ENCODE data around the gene KRT7. TPM values are rescaled to one million over a fixed set of nuclear protein-coding genes. Genes with fewer than 3 reads are reported as not detected.

KRT7 gene
- total and polyA plus RNA-seq, 5 donors from 2014 or later, result 0.56 to 1.4 TPM; not detected in 3

GRCh38 chr12:52206304-52207040 lies 26.6 kb upstream of the KRT7 start:
- Histone ChIP-seq H3K4me1 (ENCODE audit: control insufficient read depth, insufficient read depth, low read length, poor library complexity, severe bottlenecking) (no peaks in the 10 kb centered on the region), H3K27me3 (ENCODE audit: control insufficient read depth, insufficient read depth, low read length) (peaks cover 2% of the 10 kb centered on the region), H3K27ac (ENCODE audit: insufficient read depth, low read length, poor library complexity, severe bottlenecking) (no peak overlapping the region), H3K9me3 (ENCODE audit: control insufficient read depth in 2 of 2, low read length in 2 of 2) (no peaks in the 10 kb centered on the region), H3K4me3 (ENCODE audit: low read depth, low read length) (no peak overlapping the region), H3K36me3 (ENCODE audit: control insufficient read depth, insufficient read depth, low read length) (no peaks in the 10 kb centered on the region)
- Mint-ChIP-seq H3K9me3 (peaks cover 0 to 2% (median 0%) of the 10 kb centered on the region in 7 donors), H3K36me3 (no peaks in the 10 kb centered on the region), H3K27ac (peak overlapping the region in 1 of 3 donors; percentile 49), H3K4me1 (peaks cover 0 to 5% (median 0%) of the 10 kb centered on the region in 4 donors), H3K27me3 (peaks cover 29% of the 10 kb centered on the region), H3K4me3 (no peak overlapping the region)
- no peak for DNase-seq
- ATAC-seq (ENCODE audit: low read depth in 2 of 2), result no peak

GRCh38 chr12:52207106-52207505 lies 25.9 kb upstream of the KRT7 start:
- H3K36me3 Mint-ChIP-seq, result no peaks in the 10 kb centered on the region
- Histone ChIP-seq H3K9me3 (ENCODE audit: control insufficient read depth in 2 of 2, low read length in 2 of 2) (no peaks in the 10 kb centered on the region), H3K4me1 (ENCODE audit: control insufficient read depth, insufficient read depth, low read length, poor library complexity, severe bottlenecking) (no peaks in the 10 kb centered on the region), H3K27me3 (ENCODE audit: control insufficient read depth, insufficient read depth, low read length) (peaks cover 2% of the 10 kb centered on the region), H3K27ac (ENCODE audit: insufficient read depth, low read length, poor library complexity, severe bottlenecking) (no peak overlapping the region), H3K4me3 (ENCODE audit: low read depth, low read length) (no peak overlapping the region), H3K36me3 (ENCODE audit: control insufficient read depth, insufficient read depth, low read length) (no peaks in the 10 kb centered on the region)
- no peak overlapping the region for H3K4me3 Mint-ChIP-seq
- ATAC-seq (ENCODE audit: low read depth in 2 of 2), result no peak
- peaks cover 0 to 2% (median 0%) of the 10 kb centered on the region in 7 donors for H3K9me3 Mint-ChIP-seq
- H3K27me3 Mint-ChIP-seq, result peaks cover 23% of the 10 kb centered on the region
- no peak for DNase-seq
- H3K4me1 Mint-ChIP-seq, result peaks cover 0 to 5% (median 0%) of the 10 kb centered on the region in 4 donors
- H3K27ac Mint-ChIP-seq, result peak overlapping the region in 2 of 3 donors; percentile 49 to 80

GRCh38 chr12:52207895-52208294 lies 25.1 kb upstream of the KRT7 start:
- H3K27ac ChIP-seq (ENCODE audit: insufficient read depth, low read length, poor library complexity, severe bottlenecking), result no peak overlapping the region
- ATAC-seq (ENCODE audit: low read depth in 2 of 2), result no peak
- Mint-ChIP-seq H3K36me3 (no peaks in the 10 kb centered on the region), H3K27me3 (peaks cover 22% of the 10 kb centered on the region), H3K9me3 (peaks cover 0 to 2% (median 0%) of the 10 kb centered on the region in 7 donors), H3K4me1 (peaks cover 0 to 2% (median 0%) of the 10 kb centered on the region in 4 donors), H3K4me3 (no peak overlapping the region), H3K27ac (no peak overlapping the region)
- H3K36me3 ChIP-seq (ENCODE audit: control insufficient read depth, insufficient read depth, low read length), result no peaks in the 10 kb centered on the region
- H3K27me3 ChIP-seq (ENCODE audit: control insufficient read depth, insufficient read depth, low read length), result peaks cover 1% of the 10 kb centered on the region
- H3K9me3 ChIP-seq (ENCODE audit: control insufficient read depth in 2 of 2, low read length in 2 of 2), result no peaks in the 10 kb centered on the region
- no peak overlapping the region for H3K4me3 ChIP-seq (ENCODE audit: low read depth, low read length)
- no peaks in the 10 kb centered on the region for H3K4me1 ChIP-seq (ENCODE audit: control insufficient read depth, insufficient read depth, low read length, poor library complexity, severe bottlenecking)
- no peak for DNase-seq

- Mint-ChIP-seq H3K36me3 (no peaks in the 10 kb centered on the region), H3K9me3 (no peaks in the 10 kb centered on the region), H3K27me3 (peaks cover 22% of the 10 kb centered on the region), H3K4me1 (no peaks in the 10 kb centered on the region), H3K27ac (peak overlapping the region in 1 of 3 donors; percentile 6), H3K4me3 (no peak overlapping the region)
- DNase-seq, result no peak
- Histone ChIP-seq H3K9me3 (ENCODE audit: control insufficient read depth in 2 of 2, low read length in 2 of 2) (no peaks in the 10 kb centered on the region), H3K36me3 (ENCODE audit: control insufficient read depth, insufficient read depth, low read length) (no peaks in the 10 kb centered on the region), H3K4me1 (ENCODE audit: control insufficient read depth, insufficient read depth, low read length, poor library complexity, severe bottlenecking) (no peaks in the 10 kb centered on the region), H3K27me3 (ENCODE audit: control insufficient read depth, insufficient read depth, low read length) (no peaks in the 10 kb centered on the region), H3K27ac (ENCODE audit: insufficient read depth, low read length, poor library complexity, severe bottlenecking) (no peak overlapping the region), H3K4me3 (ENCODE audit: low read depth, low read length) (no peak overlapping the region)
- no peak for ATAC-seq (ENCODE audit: low read depth in 2 of 2)
These were observed 24.4 kb upstream of the KRT7 start for GRCh38 chr12:52208424-52209165.

GRCh38 chr12:52209321-52209720 lies 23.7 kb upstream of the KRT7 start:
- no peak overlapping the region for H3K4me3 ChIP-seq (ENCODE audit: low read depth, low read length)
- Mint-ChIP-seq H3K36me3 (no peaks in the 10 kb centered on the region), H3K27ac (no peak overlapping the region), H3K4me3 (no peak overlapping the region), H3K27me3 (peaks cover 17% of the 10 kb centered on the region), H3K4me1 (peaks cover 0 to 2% (median 0%) of the 10 kb centered on the region in 4 donors), H3K9me3 (no peaks in the 10 kb centered on the region)
- H3K36me3 ChIP-seq (ENCODE audit: control insufficient read depth, insufficient read depth, low read length), result no peaks in the 10 kb centered on the region
- H3K9me3 ChIP-seq (ENCODE audit: control insufficient read depth in 2 of 2, low read length in 2 of 2), result no peaks in the 10 kb centered on the region
- no peak for ATAC-seq (ENCODE audit: low read depth in 2 of 2)
- no peak overlapping the region for H3K27ac ChIP-seq (ENCODE audit: insufficient read depth, low read length, poor library complexity, severe bottlenecking)
- H3K27me3 ChIP-seq (ENCODE audit: control insufficient read depth, insufficient read depth, low read length), result no peaks in the 10 kb centered on the region
- no peaks in the 10 kb centered on the region for H3K4me1 ChIP-seq (ENCODE audit: control insufficient read depth, insufficient read depth, low read length, poor library complexity, severe bottlenecking)
- DNase-seq, result no peak

- H3K9me3 ChIP-seq (ENCODE audit: control insufficient read depth in 2 of 2, low read length in 2 of 2), result no peaks in the 10 kb centered on the region
- no peak for DNase-seq
- Mint-ChIP-seq H3K36me3 (no peaks in the 10 kb centered on the region), H3K4me1 (peaks cover 0 to 2% (median 0%) of the 10 kb centered on the region in 4 donors), H3K27ac (no peak overlapping the region), H3K27me3 (peaks cover 14% of the 10 kb centered on the region), H3K9me3 (no peaks in the 10 kb centered on the region), H3K4me3 (no peak overlapping the region)
- no peak overlapping the region for H3K4me3 ChIP-seq (ENCODE audit: low read depth, low read length)
- no peaks in the 10 kb centered on the region for H3K36me3 ChIP-seq (ENCODE audit: control insufficient read depth, insufficient read depth, low read length)
- H3K27me3 ChIP-seq (ENCODE audit: control insufficient read depth, insufficient read depth, low read length), result no peaks in the 10 kb centered on the region
- no peak overlapping the region for H3K27ac ChIP-seq (ENCODE audit: insufficient read depth, low read length, poor library complexity, severe bottlenecking)
- no peaks in the 10 kb centered on the region for H3K4me1 ChIP-seq (ENCODE audit: control insufficient read depth, insufficient read depth, low read length, poor library complexity, severe bottlenecking)
- ATAC-seq (ENCODE audit: low read depth in 2 of 2), result no peak
These were observed 22.7 kb upstream of the KRT7 start for GRCh38 chr12:52210186-52210924.

GRCh38 chr12:52210925-52211650 lies 22.0 kb upstream of the KRT7 start:
- Histone ChIP-seq H3K27ac (ENCODE audit: insufficient read depth, low read length, poor library complexity, severe bottlenecking) (no peak overlapping the region), H3K9me3 (ENCODE audit: control insufficient read depth in 2 of 2, low read length in 2 of 2) (no peaks in the 10 kb centered on the region), H3K36me3 (ENCODE audit: control insufficient read depth, insufficient read depth, low read length) (no peaks in the 10 kb centered on the region), H3K27me3 (ENCODE audit: control insufficient read depth, insufficient read depth, low read length) (no peaks in the 10 kb centered on the region), H3K4me3 (ENCODE audit: low read depth, low read length) (no peak overlapping the region), H3K4me1 (ENCODE audit: control insufficient read depth, insufficient read depth, low read length, poor library complexity, severe bottlenecking) (no peaks in the 10 kb centered on the region)
- DNase-seq (no peak), ATAC-seq (ENCODE audit: low read depth in 2 of 2) (no peak)
- Mint-ChIP-seq H3K27ac (no peak overlapping the region), H3K36me3 (no peaks in the 10 kb centered on the region), H3K9me3 (no peaks in the 10 kb centered on the region), H3K4me3 (no peak overlapping the region), H3K4me1 (peaks cover 0 to 2% (median 0%) of the 10 kb centered on the region in 4 donors), H3K27me3 (peaks cover 14% of the 10 kb centered on the region)
